Calu3 (cell line): ENCODE measurements around the gene ROBO2. TPM values are rescaled to one million over a fixed set of nuclear protein-coding genes. Genes with fewer than 3 reads are reported as not detected.

Experiments used
- BruUV-seq: library from RNA; stranded (reverse); fragments of 400-500 nt; replicated peaks from 2 replicates; lab custom pipeline; 2021; lab: Mats Ljungman, UMichigan
- CTCF ChIA-PET: fragments of 300-600 bp; sonication (Branson Sonifier 250); formaldehyde crosslinking; loops from one replicate; lab custom pipeline; 2022; ENCODE audit warnings: antibody characterized with exemption; lab: Charles Lee
- DNase-seq: peaks from one replicate; pipeline ENCODE4 v3.0.0; 2022
- H3K27ac Mint-ChIP-seq: one replicate; pipeline ENCODE4 v1.8.0; 2022; ENCODE audit warnings: mixed read lengths; ENCODE audit not compliant: unreplicated experiment
- H3K27me3 Mint-ChIP-seq: one replicate; pipeline ENCODE4 v1.8.0; 2022; ENCODE audit warnings: mixed read lengths; ENCODE audit not compliant: unreplicated experiment
- H3K36me3 Mint-ChIP-seq: one replicate; pipeline ENCODE4 v1.8.0; 2022; ENCODE audit warnings: mild to moderate bottlenecking, moderate library complexity, mixed read lengths; ENCODE audit not compliant: insufficient read depth, unreplicated experiment
- H3K4me1 Mint-ChIP-seq: one replicate; pipeline ENCODE4 v1.8.0; 2022; ENCODE audit warnings: mild to moderate bottlenecking, low read depth, mixed read lengths; ENCODE audit not compliant: unreplicated experiment
- H3K4me3 Mint-ChIP-seq: one replicate; pipeline ENCODE4 v1.8.0; 2022; ENCODE audit warnings: mild to moderate bottlenecking, low read depth, moderate library complexity, mixed read lengths; ENCODE audit not compliant: unreplicated experiment
- H3K9me3 Mint-ChIP-seq: one replicate; pipeline ENCODE4 v1.8.0; 2022; ENCODE audit warnings: low read depth, mixed read lengths; ENCODE audit not compliant: unreplicated experiment
- CTCF ChIP-seq: fragments of 200-600 bp; IDR thresholded peaks from one replicate; pipeline ENCODE4 v1.8.0; 2022; ENCODE audit warnings: antibody characterized with exemption; ENCODE audit not compliant: unreplicated experiment
- intact Hi-C: fragments of 100-400 bp; cut with micrococcal nuclease; formaldehyde crosslinking; loops from one replicate; pipeline ENCODE4 v1.10.0; 2022; ENCODE audit not compliant: unreplicated experiment
- total RNA-seq: library from RNA; stranded (reverse); gene quantifications from 2 replicates; pipeline ENCODE4 v1.2.3, GENCODE V29; 2022

The ROBO2 gene
- total RNA-seq, 1 experiment from 2014 or later: not detected

DNA sequence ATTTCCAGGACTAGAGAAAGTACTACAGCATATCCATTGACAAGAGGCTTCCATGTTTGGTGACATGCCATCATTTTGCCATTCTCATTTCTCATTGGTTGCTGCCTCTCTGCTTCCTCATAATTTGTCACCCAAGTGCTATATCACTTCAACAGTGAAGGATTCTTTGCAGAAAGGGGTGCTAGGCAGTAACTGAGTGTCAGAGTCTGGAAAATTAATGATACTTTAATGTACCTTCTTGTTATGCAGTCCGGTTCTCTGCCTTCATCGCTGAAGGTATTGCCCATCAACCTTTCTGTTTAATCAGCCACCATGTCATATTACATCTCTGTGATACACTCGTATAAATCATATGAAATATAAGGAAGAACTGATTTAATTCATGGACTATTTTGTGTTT lies 550.3 kb downstream of the ROBO2 start:
- intact Hi-C loops: no loop called here
- H3K27ac Mint-ChIP-seq: no peak overlapping the region
- no TSS peak for BruUV-seq

DNA sequence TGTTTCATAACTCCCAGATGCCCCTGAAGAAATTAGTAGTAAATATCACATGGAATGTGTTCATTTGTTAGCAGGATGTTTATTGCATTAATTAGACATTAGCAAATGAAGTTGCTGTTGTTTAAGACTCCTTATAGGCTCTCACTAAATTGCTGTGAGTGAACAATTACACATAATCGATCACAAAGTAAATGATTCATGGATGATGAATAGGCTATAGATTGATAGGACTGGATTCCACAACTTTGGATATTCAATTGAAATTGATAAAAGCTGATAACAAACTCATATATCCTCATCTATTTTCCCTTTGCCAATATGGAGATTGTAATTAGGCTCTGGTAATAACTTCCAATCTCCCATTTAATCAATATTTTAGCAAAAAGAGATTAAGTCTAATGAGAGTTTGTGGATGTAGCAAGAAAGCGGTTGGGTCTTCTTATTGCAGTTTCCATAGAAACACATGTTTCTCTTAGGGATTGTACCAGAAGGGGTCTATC lies 555.5 kb downstream of the ROBO2 start:
- CTCF ChIA-PET: no interaction called here
- intact Hi-C loops: no loop called here
- no peak overlapping the region for H3K4me3 Mint-ChIP-seq
- H3K27ac Mint-ChIP-seq: no peak overlapping the region
- no TSS peak for BruUV-seq
- no peaks in the 10 kb centered on the region for H3K27me3 Mint-ChIP-seq
- H3K4me1 Mint-ChIP-seq: no peaks in the 10 kb centered on the region
- H3K9me3 Mint-ChIP-seq: peaks cover 4% of the 10 kb centered on the region
- no peak for DNase-seq
- no peak for TF ChIP-seq CTCF
- no peaks in the 10 kb centered on the region for H3K36me3 Mint-ChIP-seq

More for the DNA sequence above, 550.3 kb downstream of the ROBO2 start:
- DNase-seq: no peak
- CTCF ChIA-PET: no interaction called here
- Mint-ChIP-seq H3K4me1 (no peaks in the 10 kb centered on the region), H3K9me3 (no peaks in the 10 kb centered on the region), H3K4me3 (no peak overlapping the region), H3K36me3 (no peaks in the 10 kb centered on the region), H3K27me3 (no peaks in the 10 kb centered on the region)
- no peak for TF ChIP-seq CTCF

GRCh38 chr3:77599948-77600347 lies 560.0 kb downstream of the ROBO2 start:
- Mint-ChIP-seq H3K27ac (no peak overlapping the region), H3K4me1 (no peaks in the 10 kb centered on the region), H3K27me3 (no peaks in the 10 kb centered on the region), H3K36me3 (no peaks in the 10 kb centered on the region), H3K4me3 (no peak overlapping the region), H3K9me3 (peaks cover 5% of the 10 kb centered on the region)
- DNase-seq: no peak
- BruUV-seq: no TSS peak
- CTCF ChIA-PET: no interaction called here
- no peak for TF ChIP-seq CTCF
- intact Hi-C loops: no loop called here

- Mint-ChIP-seq H3K9me3 (peaks cover 5% of the 10 kb centered on the region), H3K36me3 (no peaks in the 10 kb centered on the region), H3K27ac (no peak overlapping the region), H3K27me3 (no peaks in the 10 kb centered on the region), H3K4me3 (no peak overlapping the region), H3K4me1 (peaks cover 11% of the 10 kb centered on the region)
- CTCF ChIA-PET: no interaction called here
- BruUV-seq: no TSS peak
- intact Hi-C loops: no loop called here
- TF ChIP-seq CTCF: no peak
- DNase-seq: no peak
Observed at GRCh38 chr3:77601823-77602415, 562.0 kb downstream of the ROBO2 start.
